GM12875 (cell line): ENCODE data around the gene DIP2C.
"Not testable (repeated sequence)": the region's sequence is repeated elsewhere in the genome, so short reads cannot be mapped to it uniquely, and the experiment has no call there.

Experiments used
- H3K4me3 ChIP-seq: one replicate; pipeline ENCODE4 v1.5.1; 2011; ENCODE audit warnings: low read depth, low read length, control low read depth
- TF ChIP-seq, protein P1 (sequence below): IDR thresholded peaks from 2 replicates; pipeline ENCODE4 v1.5.1; 2011; ENCODE audit warnings: low read depth, mild to moderate bottlenecking, control low read depth, inconsistent platforms, low read length, moderate library complexity, borderline replicate concordance; ENCODE audit not compliant: insufficient read depth

Gene DIP2C

GRCh38 chr10:273088-273487 is 416.4 kb downstream of the DIP2C start:
- TF ChIP-seq, protein P1, sequence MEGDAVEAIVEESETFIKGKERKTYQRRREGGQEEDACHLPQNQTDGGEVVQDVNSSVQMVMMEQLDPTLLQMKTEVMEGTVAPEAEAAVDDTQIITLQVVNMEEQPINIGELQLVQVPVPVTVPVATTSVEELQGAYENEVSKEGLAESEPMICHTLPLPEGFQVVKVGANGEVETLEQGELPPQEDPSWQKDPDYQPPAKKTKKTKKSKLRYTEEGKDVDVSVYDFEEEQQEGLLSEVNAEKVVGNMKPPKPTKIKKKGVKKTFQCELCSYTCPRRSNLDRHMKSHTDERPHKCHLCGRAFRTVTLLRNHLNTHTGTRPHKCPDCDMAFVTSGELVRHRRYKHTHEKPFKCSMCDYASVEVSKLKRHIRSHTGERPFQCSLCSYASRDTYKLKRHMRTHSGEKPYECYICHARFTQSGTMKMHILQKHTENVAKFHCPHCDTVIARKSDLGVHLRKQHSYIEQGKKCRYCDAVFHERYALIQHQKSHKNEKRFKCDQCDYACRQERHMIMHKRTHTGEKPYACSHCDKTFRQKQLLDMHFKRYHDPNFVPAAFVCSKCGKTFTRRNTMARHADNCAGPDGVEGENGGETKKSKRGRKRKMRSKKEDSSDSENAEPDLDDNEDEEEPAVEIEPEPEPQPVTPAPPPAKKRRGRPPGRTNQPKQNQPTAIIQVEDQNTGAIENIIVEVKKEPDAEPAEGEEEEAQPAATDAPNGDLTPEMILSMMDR = no peak
- H3K4me3 ChIP-seq = no peak overlapping the region

DNA sequence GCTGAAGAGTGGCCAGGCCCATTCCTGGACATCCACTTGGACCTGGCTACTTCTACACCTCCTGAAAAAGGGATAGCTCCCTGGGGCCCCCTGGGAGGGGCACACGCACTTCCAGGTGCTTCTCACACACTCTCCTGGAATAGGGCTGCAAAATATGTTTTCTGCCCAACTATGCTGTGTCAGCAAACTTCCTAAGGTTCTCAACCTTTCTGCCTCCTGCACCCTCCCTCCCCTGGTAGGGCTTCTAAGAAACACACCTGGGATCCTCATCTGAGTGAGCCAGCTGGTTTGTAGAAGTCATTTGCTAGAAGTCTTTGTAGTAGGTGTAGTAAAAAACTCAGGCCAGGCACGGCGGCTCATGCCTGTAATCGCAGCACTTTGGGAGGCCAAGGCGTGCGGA is 417.7 kb downstream of the DIP2C start:
- TF ChIP-seq, protein P1 = no peak
- no peak overlapping the region for H3K4me3 ChIP-seq

DNA sequence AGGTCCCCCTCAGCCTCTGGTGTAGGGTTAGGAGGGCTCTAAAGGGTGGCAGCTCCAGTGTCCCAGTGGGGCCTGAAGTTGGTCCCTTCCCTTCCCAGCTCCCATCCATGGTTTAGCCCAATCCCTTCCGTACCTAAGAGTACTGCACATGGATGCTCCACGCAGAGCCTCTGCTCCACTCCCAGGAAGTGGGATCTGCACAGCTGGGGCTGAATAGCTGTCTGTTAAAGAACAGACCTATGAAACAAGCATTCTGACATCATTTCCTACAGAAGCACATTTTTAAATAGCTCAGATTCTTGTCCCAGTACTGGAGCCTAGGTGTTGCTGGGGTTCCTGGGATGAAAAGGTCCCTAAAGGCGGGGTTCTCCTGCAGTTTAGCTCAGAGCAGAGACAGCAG is 418.3 kb downstream of the DIP2C start:
- TF ChIP-seq, protein P1 = no peak
- H3K4me3 ChIP-seq = no peak overlapping the region

DNA sequence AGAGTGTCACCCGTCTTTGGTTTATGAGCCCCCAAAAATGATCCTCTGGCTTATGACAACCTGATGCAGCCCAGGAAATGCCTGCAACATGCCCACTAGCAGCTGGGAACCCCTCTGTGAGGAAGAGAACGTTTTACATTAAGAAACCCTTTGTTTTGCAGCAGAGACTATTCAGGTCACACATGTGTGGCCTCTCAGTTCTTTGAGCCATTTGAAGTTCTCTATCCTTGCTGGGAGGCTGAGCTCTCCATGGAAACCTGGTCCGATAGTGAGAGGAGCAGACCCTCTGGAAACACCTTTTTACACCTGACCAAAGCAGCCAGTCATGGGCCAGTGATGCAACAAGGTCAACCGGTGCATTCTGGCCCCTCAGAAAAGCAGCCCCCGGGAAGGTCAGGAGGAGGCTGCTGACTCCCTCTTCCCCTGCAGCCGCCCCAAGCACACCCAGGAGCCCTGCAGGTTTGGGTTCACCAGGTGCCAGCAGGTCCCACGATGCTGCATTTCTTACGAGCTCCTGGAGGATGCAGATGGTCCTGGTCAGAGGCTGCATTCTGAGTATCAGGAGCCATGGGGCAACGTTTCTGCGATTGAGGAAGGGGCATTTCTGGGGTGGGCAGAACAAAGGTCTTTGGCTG is 419.9 kb downstream of the DIP2C start:
- no peak overlapping the region for H3K4me3 ChIP-seq
- TF ChIP-seq, protein P1 = no peak

GRCh38 chr10:267705-268104 is 421.8 kb downstream of the DIP2C start:
- TF ChIP-seq, protein P1 = no peak
- H3K4me3 ChIP-seq = no peak overlapping the region

DNA sequence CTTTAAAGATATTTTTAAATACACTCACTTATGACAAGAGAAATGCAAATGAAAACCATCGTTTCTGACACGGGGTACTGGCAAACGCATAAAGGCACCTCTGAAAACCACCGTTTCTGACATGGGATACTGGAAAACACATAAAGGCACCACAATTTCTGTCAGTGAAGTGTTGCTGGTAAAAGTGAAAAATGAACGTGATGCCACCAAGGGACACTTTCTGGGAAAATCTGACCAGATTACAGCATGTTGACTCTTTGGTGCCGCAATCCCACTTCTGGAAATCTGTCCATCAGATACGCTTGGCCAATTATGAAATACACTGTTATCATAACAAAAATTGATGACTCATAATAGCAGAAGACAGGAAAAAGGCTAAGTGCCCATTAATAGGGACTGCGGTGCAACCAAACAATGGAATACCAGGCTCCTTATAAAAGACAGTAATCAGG is 422.5 kb downstream of the DIP2C start:
- TF ChIP-seq, protein P1 = no peak
- no peak overlapping the region for H3K4me3 ChIP-seq

- not testable (repeated sequence) for H3K4me3 ChIP-seq
These were observed 423.5 kb downstream of the DIP2C start for GRCh38 chr10:265816-266588.

DNA sequence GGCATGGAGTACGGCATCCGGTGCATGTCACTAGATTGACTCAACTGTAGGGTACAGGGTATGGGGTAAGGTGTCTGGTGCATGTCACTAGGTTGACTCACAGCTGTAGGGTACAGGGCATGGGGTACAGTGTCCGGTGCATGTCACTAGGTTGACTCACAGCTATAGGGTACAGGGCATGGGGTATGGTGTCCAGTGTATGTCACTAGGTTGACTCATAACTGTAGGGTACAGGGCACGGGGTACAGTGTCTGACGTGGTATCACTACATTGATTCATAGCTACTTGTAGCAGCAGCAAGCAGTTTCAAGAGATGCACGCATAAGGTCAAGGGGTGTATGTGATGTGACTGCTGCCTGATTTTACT is 424.4 kb downstream of the DIP2C start:
- H3K4me3 ChIP-seq = not testable (repeated sequence)

GRCh38 chr10:264160-265073 is 425.1 kb downstream of the DIP2C start:
- H3K4me3 ChIP-seq = not testable (repeated sequence)
